Activated gamma-delta T cell treated with Interleukin-2 at 50 U/mL for 16 hours (primary cell): ENCODE data around the gene AGBL4.

Experiments
- DNase-seq: peaks from one replicate; pipeline ENCODE4 v3.0.0-alpha.2; 2020

The AGBL4 gene

GRCh38 chr1:48939828-48940227 lies 1083.9 kb downstream of the AGBL4 start:
- no peak for DNase-seq

- DNase-seq, result no peak
These were observed 1084.7 kb downstream of the AGBL4 start for GRCh38 chr1:48939042-48939441.

- DNase-seq, result no peak
These were observed 1086.0 kb downstream of the AGBL4 start for GRCh38 chr1:48937732-48938131.

- DNase-seq, result no peak
These were observed 1087.3 kb downstream of the AGBL4 start for GRCh38 chr1:48936436-48936835.

GRCh38 chr1:48932366-48932765 lies 1091.4 kb downstream of the AGBL4 start:
- DNase-seq, result no peak

DNA sequence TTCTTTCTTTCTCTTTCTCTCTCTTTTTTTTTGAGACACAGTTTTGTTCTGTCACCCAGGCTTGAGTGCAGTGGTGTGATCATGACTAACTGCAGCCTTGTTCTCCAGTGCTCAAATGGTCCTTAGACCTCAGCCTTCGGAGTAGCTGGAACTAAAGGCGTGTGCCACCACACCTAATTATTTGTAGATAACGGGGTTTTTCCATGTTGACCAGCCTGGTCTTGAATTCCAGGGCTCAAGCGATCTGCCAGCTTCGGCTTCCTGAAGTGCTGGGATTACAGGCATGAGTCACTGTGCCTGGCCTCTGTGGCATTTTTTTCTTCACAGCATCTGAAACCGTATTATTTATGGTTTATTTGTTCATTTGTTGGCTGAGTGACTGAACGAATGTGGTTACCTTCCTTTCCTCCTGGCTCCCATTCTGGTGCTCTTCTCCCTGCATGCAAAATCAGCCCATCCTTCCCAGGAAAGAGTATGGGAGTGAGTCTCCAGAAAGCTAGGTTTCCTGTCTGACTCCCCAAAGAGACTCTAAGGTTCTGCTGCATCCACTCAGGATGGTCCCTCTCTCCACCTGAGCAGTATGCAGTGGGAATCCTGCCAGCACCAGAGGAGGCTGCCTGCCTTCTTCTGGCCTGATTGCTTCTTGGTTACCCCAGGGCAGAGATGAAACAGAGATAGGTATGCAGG lies 1092.1 kb downstream of the AGBL4 start:
- DNase-seq, result no peak

DNA sequence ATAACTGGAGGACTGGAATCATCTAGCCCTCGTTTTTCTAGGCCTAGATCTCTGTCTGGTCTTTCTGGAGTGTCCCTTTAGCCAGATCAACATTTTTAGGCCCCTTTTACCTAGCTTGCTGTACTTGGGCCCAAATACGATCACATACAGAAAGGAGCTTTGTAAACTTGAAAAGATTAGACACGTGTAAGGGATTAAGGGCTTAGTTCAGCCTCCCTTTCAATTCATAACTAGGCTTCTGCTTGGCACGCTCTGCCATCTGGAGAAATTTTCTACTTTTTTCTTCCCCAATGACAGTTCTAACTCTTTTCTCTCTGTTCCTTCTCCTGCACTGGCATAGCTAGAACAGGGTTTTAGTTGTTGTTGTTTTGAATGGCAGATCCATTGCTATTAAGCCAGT lies 1093.7 kb downstream of the AGBL4 start:
- DNase-seq, result no peak

DNA sequence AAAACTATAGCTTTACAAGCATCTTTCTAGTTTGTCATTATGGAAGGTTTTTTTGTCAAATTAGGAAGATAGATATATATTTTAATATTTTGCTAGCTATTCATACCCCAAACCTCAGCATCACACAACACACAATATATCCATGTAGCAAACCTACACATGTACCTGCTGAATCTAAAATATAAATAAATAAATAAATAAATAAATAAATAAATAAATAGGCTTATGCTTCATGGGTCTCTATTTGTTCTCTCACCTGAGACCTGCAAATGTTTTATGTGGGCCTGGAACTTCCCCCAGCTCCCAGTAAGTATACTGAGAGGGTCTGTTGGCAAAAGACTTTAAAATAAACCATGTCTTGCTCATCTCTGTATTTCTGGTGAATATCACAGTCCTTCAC lies 1099.7 kb downstream of the AGBL4 start:
- no peak for DNase-seq

DNA sequence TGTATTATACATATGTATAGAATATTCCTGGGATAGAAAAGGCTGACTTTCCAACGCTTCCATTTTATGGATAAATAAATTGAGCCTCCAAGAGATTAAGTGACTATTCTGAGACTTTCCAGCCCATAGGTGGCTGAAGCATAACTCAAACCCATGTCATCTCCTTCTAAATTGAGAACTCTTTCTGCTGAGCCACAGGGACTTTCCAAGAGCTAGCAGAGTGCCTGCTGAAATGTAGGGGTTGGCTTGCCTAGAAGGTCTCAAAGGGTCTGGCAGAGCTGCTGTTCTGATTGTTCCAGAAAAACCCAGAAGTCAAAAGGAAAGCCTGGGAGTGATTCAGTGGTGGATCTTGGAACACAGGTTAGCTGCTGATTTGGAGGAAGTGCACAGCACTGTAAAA lies 1100.6 kb downstream of the AGBL4 start:
- no peak for DNase-seq

DNA sequence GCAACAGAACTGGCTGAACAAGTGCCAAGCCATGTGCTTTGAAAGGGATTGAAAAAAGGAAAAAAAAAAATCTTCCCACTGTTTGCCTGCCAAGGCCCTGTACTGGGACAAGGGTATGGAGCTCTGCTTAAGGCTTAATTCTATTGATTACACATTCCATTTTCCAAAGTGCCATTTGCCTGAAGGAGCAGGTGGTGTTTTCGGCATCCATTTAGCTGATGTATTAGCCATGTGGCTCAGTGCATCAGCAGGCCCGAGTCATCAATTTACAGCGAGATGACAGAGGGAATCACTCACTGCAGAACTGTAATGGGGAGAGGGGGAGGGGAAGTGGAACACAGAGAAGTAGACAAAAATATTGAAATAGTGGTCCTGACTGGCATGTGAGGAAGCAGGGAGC lies 1102.9 kb downstream of the AGBL4 start:
- no peak for DNase-seq

- DNase-seq, result no peak
These were observed 1105.7 kb downstream of the AGBL4 start for GRCh38 chr1:48917901-48918603.

- no peak for DNase-seq
These were observed 1106.7 kb downstream of the AGBL4 start for GRCh38 chr1:48917070-48917454.

DNA sequence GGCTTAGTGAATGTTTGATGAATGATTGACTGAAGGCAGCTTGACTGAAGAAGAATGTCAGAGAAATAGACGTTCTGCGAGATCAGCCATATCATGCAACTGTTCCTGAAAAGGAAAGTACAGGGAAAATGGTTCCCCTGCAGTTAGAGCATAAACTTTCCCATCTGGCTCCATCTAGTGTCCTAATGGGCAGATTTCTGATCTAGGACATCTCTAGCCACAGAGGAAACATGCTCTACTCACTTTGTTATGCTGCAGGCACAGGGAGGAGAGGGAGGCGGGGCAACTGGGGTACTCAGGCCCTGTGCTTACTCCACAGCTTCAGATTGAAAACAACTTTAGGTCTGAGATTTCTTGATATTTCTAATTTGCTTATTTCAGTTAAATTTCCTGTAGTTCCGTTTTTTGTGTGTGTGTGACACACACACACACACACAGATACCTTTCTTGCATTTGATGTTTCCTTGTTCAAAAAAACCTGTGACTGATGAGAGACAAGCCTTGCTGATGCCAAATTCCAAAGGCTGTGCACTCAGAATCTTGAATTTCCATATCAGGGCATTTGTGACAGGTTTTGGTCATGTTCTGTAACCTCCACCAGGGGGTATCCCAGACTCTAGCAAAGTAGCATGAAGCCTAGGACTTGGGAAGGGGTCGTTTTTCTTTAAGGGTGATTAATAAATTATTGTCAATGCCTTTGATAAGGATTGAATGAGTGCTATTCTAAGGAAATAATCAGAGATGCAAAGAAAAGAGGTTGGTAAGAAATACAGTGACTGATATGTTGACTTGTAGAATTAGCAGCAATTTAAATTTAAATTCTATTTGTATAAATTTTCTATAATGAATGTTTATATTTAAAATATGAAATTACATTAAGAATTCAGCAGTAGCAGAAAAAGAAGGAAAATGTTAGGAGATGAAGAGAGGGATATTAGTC lies 1107.4 kb downstream of the AGBL4 start:
- no peak for DNase-seq

DNA sequence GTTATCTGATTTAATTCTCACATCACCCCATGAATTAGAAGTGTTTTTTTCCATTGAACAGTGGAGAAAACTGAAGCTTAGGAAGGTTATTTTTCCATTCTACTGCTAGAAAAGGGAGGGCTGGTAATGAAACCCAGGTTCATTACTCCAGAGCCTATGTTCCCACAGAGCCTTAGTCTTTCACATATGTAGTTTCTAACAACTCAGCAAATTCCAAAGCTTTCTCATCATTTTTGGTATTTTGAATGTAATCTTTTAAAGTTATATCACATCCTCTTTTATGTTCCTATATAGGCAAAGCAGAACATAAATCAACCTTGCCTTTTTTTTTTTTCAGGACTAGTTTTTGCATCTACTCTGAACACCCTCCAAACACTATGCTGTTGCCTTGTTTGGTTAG lies 1115.1 kb downstream of the AGBL4 start:
- no peak for DNase-seq

- no peak for DNase-seq
These were observed 1117.0 kb downstream of the AGBL4 start for GRCh38 chr1:48906729-48907128.

- DNase-seq, result no peak
These were observed 1117.6 kb downstream of the AGBL4 start for GRCh38 chr1:48906164-48906563.

GRCh38 chr1:48903291-48903690 lies 1120.5 kb downstream of the AGBL4 start:
- DNase-seq, result no peak

DNA sequence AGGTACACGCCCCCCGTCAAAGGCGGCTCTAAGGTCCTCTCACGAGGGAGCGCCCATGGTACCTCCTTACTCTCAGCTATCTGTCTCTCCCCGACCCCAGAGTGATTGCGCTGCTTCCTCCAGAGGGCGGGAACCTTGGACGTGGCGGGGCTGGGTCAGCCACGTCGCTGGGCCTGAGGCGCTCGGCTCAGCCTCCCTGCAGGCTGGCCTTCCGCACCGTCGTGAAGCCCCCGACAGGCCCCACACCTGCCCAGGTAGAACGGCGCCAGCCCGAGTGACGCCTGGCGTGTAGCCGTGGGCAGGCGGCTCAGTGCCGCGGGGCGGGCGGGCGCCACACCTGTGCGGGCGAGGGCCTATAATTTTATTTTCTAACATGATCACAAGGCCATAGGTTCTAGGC lies 1124.9 kb downstream of the AGBL4 start:
- no peak for DNase-seq

DNA sequence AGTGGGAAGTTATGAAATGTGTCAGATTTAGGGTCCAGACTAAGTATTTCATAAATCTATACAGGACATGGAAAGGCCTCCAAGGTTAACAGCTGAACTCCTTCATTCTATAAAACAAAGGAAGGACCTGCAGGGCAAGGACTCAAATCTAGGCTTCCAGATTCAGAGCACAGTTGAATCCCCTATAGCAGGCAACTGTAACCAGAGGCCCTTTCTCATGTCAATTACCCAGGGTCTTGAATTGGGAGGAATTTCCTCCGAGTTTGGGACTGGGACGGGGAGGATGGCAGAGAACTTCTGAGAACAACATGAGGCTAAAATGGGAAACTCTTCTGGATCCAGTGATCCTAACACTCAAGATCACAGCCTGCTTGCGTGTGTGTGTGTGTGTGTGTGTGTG lies 1134.1 kb downstream of the AGBL4 start:
- DNase-seq, result no peak

GRCh38 chr1:48889082-48889481 lies 1134.7 kb downstream of the AGBL4 start:
- no peak for DNase-seq

DNA sequence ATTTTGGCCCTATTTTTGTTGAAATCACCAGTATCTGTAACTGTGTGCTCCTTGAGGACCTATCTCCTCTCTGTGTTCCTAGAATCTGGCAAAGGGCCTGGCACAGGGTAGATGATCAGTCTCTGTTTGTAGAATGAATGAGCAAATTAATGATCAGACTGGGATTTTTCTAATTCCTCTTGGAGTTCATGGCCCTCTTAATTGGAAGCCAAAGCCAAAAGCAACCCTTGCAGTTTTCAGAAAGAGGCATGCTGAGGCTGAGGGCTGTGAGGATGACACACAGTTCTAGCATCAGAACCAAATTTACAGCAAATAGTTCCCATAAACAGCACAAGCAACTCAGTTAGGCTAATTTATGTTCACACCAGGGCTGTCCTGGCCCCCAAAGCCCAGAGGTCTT lies 1136.0 kb downstream of the AGBL4 start:
- DNase-seq, result no peak

- DNase-seq, result no peak
These were observed 1141.7 kb downstream of the AGBL4 start for GRCh38 chr1:48882020-48882419.

DNA sequence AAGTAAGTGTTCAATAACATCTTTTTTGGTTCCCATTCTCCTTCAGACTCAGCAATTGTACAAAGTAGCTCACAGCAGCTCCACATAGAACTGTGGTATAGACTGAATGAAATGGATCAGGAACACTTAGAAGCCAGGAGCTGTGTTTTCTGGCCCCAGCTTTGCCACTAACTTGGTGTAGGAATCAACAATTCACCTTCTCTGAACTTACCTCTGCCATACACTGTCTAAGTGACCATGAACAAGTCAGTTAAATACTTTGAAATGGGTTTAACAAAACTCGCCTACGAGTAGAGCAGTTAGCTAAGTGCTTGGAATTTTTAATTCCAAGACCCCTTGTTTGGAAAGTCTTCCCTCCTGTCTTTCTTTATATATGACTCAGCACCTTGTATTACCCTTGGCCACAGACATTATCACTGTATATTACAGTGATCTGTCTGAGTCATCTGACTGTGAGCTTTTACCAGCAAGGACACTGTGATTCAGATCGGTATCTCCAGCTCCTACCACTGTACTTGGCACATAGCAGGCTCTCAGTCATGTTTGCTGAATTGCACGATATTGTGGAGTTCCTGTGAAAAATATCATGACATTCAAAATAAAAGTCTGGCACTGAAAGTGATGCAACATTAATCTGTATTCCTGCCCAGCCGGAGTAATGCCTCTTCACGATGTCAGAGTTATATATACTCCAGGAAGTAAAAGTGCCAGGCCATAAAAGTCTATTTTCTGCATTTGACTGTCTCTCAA lies 1145.4 kb downstream of the AGBL4 start:
- no peak for DNase-seq
